Neural crest cell (in vitro differentiated cells): ENCODE data around the gene CUL2. TPM values are rescaled to one million over a fixed set of nuclear protein-coding genes. Genes with fewer than 3 reads are reported as not detected.
"Not testable (repeated sequence)": the region's sequence is repeated elsewhere in the genome, so short reads cannot be mapped to it uniquely, and the experiment has no call there.

Experiments
- DNase-seq: peaks from one replicate; pipeline ENCODE4 v3.0.0; 2021; ENCODE audit warnings: low read depth, mixed read lengths, low spot score
- H3K27ac Mint-ChIP-seq: one replicate; pipeline ENCODE4 v1.8.0; 2021; ENCODE audit warnings: mild to moderate bottlenecking, mixed read lengths; ENCODE audit not compliant: unreplicated experiment
- H3K27me3 Mint-ChIP-seq: 2 replicates; pipeline ENCODE4 v1.8.0; 2021; ENCODE audit warnings: low read depth, mild to moderate bottlenecking, mixed read lengths
- H3K36me3 Mint-ChIP-seq: 2 replicates; pipeline ENCODE4 v1.8.0; 2021; ENCODE audit warnings: low read depth, mild to moderate bottlenecking, mixed read lengths
- H3K4me1 Mint-ChIP-seq: 2 replicates; pipeline ENCODE4 v1.8.0; 2021; ENCODE audit warnings: mixed read lengths
- H3K4me3 Mint-ChIP-seq: one replicate; pipeline ENCODE4 v1.8.0; 2021; ENCODE audit warnings: mild to moderate bottlenecking, mixed read lengths
- H3K9me3 Mint-ChIP-seq: 2 replicates; pipeline ENCODE4 v1.8.0; 2021; ENCODE audit warnings: mixed read lengths
- total RNA-seq: library from RNA; stranded (reverse); gene quantifications from 2 replicates; pipeline ENCODE4 v1.2.1, GENCODE V29; 2021
- TF ChIP-seq, protein P1 (sequence below): fragments of 200-600 bp; sonication (generic); conservative IDR thresholded peaks from 2 replicates; pipeline ENCODE4 v1.5.0; 2021; ENCODE audit warnings: antibody characterized with exemption, mild to moderate bottlenecking

The CUL2 gene
- total RNA-seq, 1 donor from 2014 or later: 40.1 TPM

GRCh38 chr10:35092851-35093250 lies 2.7 kb upstream of the CUL2 start:
- H3K27ac Mint-ChIP-seq: no peak overlapping the region
- peak overlapping the region; percentile 51 for H3K4me3 Mint-ChIP-seq
- peaks cover 26% of the 10 kb centered on the region for H3K4me1 Mint-ChIP-seq
- H3K36me3 Mint-ChIP-seq: no peaks in the 10 kb centered on the region
- H3K27me3 Mint-ChIP-seq: peaks cover 14% of the 10 kb centered on the region
- DNase-seq: no peak
- TF ChIP-seq, protein P1, sequence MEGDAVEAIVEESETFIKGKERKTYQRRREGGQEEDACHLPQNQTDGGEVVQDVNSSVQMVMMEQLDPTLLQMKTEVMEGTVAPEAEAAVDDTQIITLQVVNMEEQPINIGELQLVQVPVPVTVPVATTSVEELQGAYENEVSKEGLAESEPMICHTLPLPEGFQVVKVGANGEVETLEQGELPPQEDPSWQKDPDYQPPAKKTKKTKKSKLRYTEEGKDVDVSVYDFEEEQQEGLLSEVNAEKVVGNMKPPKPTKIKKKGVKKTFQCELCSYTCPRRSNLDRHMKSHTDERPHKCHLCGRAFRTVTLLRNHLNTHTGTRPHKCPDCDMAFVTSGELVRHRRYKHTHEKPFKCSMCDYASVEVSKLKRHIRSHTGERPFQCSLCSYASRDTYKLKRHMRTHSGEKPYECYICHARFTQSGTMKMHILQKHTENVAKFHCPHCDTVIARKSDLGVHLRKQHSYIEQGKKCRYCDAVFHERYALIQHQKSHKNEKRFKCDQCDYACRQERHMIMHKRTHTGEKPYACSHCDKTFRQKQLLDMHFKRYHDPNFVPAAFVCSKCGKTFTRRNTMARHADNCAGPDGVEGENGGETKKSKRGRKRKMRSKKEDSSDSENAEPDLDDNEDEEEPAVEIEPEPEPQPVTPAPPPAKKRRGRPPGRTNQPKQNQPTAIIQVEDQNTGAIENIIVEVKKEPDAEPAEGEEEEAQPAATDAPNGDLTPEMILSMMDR: no peak
- H3K9me3 Mint-ChIP-seq: no peaks in the 10 kb centered on the region

DNA sequence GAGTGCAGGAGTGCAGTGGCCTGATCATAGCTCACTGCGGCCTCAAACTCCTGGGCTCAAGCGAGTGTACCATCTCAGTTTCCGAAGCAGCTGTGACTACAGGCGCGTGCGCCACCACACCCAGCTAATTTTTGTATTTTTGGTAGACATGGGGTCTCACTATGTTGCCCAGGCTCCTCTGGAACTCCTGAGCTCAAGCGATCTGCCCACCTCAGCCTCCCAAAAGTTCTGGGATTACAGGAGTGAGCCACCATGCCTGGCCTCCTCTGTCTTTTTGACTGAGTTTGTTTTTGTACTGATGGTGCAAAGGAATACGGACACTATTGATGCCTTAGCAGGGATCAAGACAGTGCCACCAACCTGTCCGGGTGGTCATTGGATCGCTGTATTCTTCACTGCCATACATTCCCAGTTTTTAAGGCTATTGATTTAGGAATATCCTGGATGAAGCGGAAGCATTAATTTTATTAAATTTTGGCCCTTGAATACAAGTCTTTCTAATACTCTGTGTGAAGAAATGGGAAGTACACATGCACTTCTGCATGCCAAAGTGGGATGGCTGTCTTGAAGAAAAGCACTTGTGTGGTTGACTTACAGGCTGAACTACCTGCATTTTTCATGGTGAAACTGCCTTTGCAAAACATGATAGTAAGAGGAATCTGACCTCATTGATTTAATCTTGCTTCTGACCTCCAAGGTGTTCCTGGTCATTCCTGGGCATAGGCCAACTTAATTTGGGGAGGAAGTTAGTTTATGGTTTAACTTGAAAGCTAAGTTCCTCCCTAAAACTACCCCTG lies 2.1 kb upstream of the CUL2 start:
- Mint-ChIP-seq H3K9me3 (no peaks in the 10 kb centered on the region), H3K4me1 (peaks cover 33% of the 10 kb centered on the region), H3K36me3 (peaks cover 4% of the 10 kb centered on the region), H3K4me3 (peak overlapping the region; percentile 51), H3K27ac (no peak overlapping the region), H3K27me3 (peaks cover 9% of the 10 kb centered on the region)
- no peak for DNase-seq
- TF ChIP-seq, protein P1: no peak

DNA sequence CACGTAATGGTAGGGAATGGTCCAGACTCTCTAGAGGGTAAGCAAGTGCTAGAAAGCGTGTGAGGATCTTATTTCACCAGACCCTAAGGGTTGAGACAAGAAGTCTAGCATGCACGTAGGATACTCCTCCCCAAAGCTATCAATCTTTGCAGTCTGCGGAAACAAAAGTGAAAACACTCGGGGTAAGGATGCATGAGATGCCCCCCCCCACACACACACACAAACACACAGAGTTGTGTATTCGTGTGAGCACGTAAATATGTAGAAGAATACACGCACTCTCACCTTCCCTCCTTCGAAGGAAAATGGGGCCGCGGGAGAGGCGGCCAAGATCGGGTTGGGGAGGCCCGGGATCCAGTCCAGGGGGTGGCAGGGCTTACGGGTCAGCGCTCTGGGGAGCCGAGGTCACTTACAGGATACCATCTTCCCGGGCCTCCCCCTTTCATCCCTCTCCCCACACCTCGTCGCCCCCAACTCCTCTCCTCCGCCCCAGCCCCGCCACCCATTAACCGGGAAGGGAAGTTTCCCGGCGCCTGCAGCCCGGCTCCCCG lies 455 bp downstream of the CUL2 start:
- Mint-ChIP-seq H3K4me1 (peaks cover 37% of the 10 kb centered on the region), H3K36me3 (peaks cover 4% of the 10 kb centered on the region), H3K9me3 (no peaks in the 10 kb centered on the region), H3K27ac (peak overlapping the region; percentile 81), H3K27me3 (no peaks in the 10 kb centered on the region), H3K4me3 (peak overlapping the region; percentile 93)
- no peak for DNase-seq
- TF ChIP-seq, protein P1: no peak

- peaks cover 7% of the 10 kb centered on the region for H3K9me3 Mint-ChIP-seq
- TF ChIP-seq, protein P1: no peak
- DNase-seq: no peak
- H3K27me3 Mint-ChIP-seq: no peaks in the 10 kb centered on the region
- peaks cover 18% of the 10 kb centered on the region for H3K4me1 Mint-ChIP-seq
- H3K27ac Mint-ChIP-seq: no peak overlapping the region
- H3K36me3 Mint-ChIP-seq: peaks cover 21% of the 10 kb centered on the region
- peak overlapping the region; percentile 42 for H3K4me3 Mint-ChIP-seq
These were observed 6.9 kb downstream of the CUL2 start for GRCh38 chr10:35083242-35083641.

DNA sequence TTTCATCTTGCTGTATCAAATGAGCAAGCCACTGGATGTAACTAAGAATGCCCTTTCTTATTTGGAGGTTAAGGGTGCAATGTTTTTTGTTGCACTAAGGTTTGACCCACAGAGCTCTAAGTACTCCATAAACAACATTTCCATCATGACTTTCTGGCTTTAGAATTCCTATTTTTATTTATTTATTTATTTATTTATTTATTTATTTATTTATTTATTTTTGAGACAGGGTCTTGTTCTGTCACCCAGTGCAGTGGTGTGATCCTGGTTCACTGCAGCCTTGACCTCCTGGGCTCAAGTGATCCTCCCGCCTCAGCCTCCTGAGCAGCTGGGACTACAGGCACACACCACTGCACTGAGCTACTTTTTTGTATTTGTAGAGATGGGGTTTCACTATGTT lies 9.9 kb downstream of the CUL2 start:
- H3K9me3 Mint-ChIP-seq, H3K4me3 Mint-ChIP-seq, H3K4me1 Mint-ChIP-seq: not testable (repeated sequence)

GRCh38 chr10:35079763-35080162 lies 10.4 kb downstream of the CUL2 start:
- TF ChIP-seq, protein P1: no peak
- no peaks in the 10 kb centered on the region for H3K27me3 Mint-ChIP-seq
- no peak for DNase-seq
- H3K4me1 Mint-ChIP-seq: peaks cover 5% of the 10 kb centered on the region
- H3K4me3 Mint-ChIP-seq: no peak overlapping the region
- peaks cover 7% of the 10 kb centered on the region for H3K9me3 Mint-ChIP-seq
- H3K27ac Mint-ChIP-seq: no peak overlapping the region
- peaks cover 17% of the 10 kb centered on the region for H3K36me3 Mint-ChIP-seq

More for the DNA sequence above, 9.9 kb downstream of the CUL2 start:
- not testable (repeated sequence) for H3K27me3 Mint-ChIP-seq, H3K27ac Mint-ChIP-seq, DNase-seq
- peaks cover 17% of the 10 kb centered on the region for H3K36me3 Mint-ChIP-seq
